ENCODE results near the gene GAS6.

DNA sequence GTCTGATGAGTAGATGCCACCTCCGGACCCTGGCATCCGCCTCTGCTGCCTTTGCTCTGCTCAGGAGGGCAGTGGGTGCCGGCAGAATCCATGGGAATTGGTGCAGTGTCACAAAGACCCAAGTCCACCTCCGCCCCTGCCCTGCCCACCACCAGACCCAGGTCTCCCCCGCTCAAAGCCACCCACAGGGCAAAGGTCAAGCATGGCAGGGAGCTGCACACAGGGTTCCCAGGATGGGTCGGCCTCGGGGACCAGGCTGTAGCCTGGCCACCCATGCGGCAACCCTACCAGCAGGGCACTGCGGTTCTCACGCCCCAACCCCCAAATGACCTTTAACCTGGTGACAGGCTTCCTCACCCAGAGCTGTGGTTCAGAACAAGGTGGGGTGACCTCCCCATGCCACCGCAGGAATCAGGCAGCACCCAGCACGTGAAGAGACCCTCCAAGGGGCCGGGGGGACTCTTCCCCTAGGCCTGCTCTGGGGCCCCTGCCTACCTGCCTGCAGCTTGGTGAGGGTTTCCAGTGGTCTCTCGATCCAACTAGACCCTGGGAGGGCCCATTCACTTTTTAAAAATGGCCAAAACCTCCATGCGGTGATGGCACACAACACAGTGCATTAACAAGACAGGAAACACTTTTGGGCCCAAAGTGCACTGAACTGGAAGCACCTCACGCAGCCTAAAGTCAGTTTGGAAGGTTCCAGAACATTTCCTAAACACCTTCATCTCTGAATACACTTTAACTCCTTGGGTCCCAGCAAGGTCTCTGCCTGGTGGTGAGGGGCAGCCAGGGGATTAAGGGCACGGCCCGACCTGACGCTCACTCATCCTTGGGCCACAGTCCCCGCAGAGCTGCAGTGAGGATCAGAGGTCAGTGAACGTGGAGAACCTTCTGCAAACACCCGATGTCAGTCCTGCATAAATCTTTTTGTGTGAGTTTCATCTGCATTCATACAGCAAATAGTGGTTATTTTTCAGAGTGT is 11.0 kb downstream of the GAS6 start:
- TF ChIP-seq, protein P1, sequence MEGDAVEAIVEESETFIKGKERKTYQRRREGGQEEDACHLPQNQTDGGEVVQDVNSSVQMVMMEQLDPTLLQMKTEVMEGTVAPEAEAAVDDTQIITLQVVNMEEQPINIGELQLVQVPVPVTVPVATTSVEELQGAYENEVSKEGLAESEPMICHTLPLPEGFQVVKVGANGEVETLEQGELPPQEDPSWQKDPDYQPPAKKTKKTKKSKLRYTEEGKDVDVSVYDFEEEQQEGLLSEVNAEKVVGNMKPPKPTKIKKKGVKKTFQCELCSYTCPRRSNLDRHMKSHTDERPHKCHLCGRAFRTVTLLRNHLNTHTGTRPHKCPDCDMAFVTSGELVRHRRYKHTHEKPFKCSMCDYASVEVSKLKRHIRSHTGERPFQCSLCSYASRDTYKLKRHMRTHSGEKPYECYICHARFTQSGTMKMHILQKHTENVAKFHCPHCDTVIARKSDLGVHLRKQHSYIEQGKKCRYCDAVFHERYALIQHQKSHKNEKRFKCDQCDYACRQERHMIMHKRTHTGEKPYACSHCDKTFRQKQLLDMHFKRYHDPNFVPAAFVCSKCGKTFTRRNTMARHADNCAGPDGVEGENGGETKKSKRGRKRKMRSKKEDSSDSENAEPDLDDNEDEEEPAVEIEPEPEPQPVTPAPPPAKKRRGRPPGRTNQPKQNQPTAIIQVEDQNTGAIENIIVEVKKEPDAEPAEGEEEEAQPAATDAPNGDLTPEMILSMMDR (IDR thresholded peaks at IDR 0.05; ENCODE audit: borderline replicate concordance, extremely low read depth, low read length, poor library complexity, severe bottlenecking): no peak
- TF ChIP-seq EZH2 (IDR thresholded peaks at IDR 0.05; ENCODE audit: borderline replicate concordance, low read depth, low read length, severe bottlenecking): no peak

All from DND-41 (cell line).